CD14-positive monocyte (primary cell): ENCODE results near the gene IRX1. TPM values are rescaled to one million over a fixed set of nuclear protein-coding genes. Genes with fewer than 3 reads are reported as not detected.

Source experiments
- DNase-seq, 3 donors: peaks; one replicate each; pipeline ENCODE4 v3.0.0-alpha.2; 2011 to 2022
- H2AFZ ChIP-seq: 2 replicates; pipeline ENCODE4 v1.6.0; 2012; ENCODE audit warnings: mild to moderate bottlenecking, low read depth, low read length, inconsistent platforms; ENCODE audit not compliant: insufficient read depth, poor library complexity, severe bottlenecking
- H3K27ac ChIP-seq, 2 donors: 1 replicate in 1 of 2; 2 replicates in 1 of 2; pipeline ENCODE4 v1.5.1; 2012 to 2013; ENCODE audit warnings: low read length in 2 of 2, control low read depth in 1 of 2, inconsistent platforms in 1 of 2, low read depth in 1 of 2, mild to moderate bottlenecking in 1 of 2
- H3K27me3 ChIP-seq, 2 donors: one replicate each; pipeline versions ENCODE4 v1.6.0 to v1.6.1; 2011 to 2013; ENCODE audit warnings: low read length in 2 of 2; ENCODE audit not compliant: control insufficient read depth in 2 of 2, insufficient read depth in 2 of 2
- H3K36me3 ChIP-seq, 2 donors: replicated peaks in 1 of 2; 1 replicate in 1 of 2; 2 replicates in 1 of 2; pipeline versions ENCODE4 v1.5.1 to v1.6.1; 2012 to 2013; ENCODE audit warnings: low read length in 2 of 2, control low read depth in 1 of 2, inconsistent platforms in 1 of 2, mild to moderate bottlenecking in 1 of 2; ENCODE audit not compliant: insufficient read depth in 2 of 2, control insufficient read depth in 1 of 2
- H3K4me1 ChIP-seq, 2 donors: 1 replicate in 1 of 2; 2 replicates in 1 of 2; pipeline versions ENCODE4 v1.5.1 to v1.6.1; 2012 to 2013; ENCODE audit warnings: low read length in 2 of 2, control low read depth in 1 of 2, inconsistent platforms in 1 of 2, mild to moderate bottlenecking in 1 of 2, moderate library complexity in 1 of 2; ENCODE audit not compliant: insufficient read depth in 2 of 2, control insufficient read depth in 1 of 2
- H3K4me2 ChIP-seq: replicated peaks from 2 replicates; pipeline ENCODE3; 2012; ENCODE audit warnings: low read length, moderate library complexity, mild to moderate bottlenecking; ENCODE audit not compliant: poor library complexity, severe bottlenecking; ENCODE audit errors: extremely low read depth
- H3K4me3 ChIP-seq, 3 experiments: fragments of 200-600 bp in 1 of 3; sonication (generic) in 1 of 3; replicated peaks in 1 of 3; 1 replicate in 2 of 3; 2 replicates in 1 of 3; pipeline ENCODE4 v1.5.1; 2011 to 2013; ENCODE audit warnings: low read length in 3 of 3, mild to moderate bottlenecking in 3 of 3, control low read depth in 2 of 3, low read depth in 2 of 3, inconsistent platforms in 1 of 3, moderate library complexity in 1 of 3
- H3K79me2 ChIP-seq: 2 replicates; pipeline ENCODE4 v1.6.0; 2012; ENCODE audit warnings: mild to moderate bottlenecking, control low read depth, inconsistent platforms, low read length, moderate library complexity; ENCODE audit not compliant: insufficient read depth
- H3K9ac ChIP-seq: 2 replicates; pipeline ENCODE4 v1.6.0; 2017; ENCODE audit warnings: low read length, mild to moderate bottlenecking; ENCODE audit not compliant: insufficient read depth, poor library complexity, severe bottlenecking
- H3K9me3 ChIP-seq, 2 donors: replicated peaks in 1 of 2; 1 replicate in 1 of 2; 2 replicates in 1 of 2; pipeline versions ENCODE4 v1.5.1 to v1.6.1; 2012 to 2013; ENCODE audit warnings: low read length in 2 of 2, control low read depth in 1 of 2; ENCODE audit not compliant: control insufficient read depth in 1 of 2, insufficient read depth in 1 of 2
- H4K20me1 ChIP-seq: 2 replicates; pipeline ENCODE4 v1.6.0; 2012; ENCODE audit warnings: mild to moderate bottlenecking, low read length, control low read depth, moderate library complexity; ENCODE audit not compliant: insufficient read depth
- H3K27ac Mint-ChIP-seq, 7 donors: one replicate each; pipeline ENCODE4 v1.8.0; 2020; ENCODE audit warnings: mild to moderate bottlenecking in 7 of 7, mixed read lengths in 7 of 7, moderate library complexity in 6 of 7, inconsistent platforms in 2 of 7
- H3K27me3 Mint-ChIP-seq, 3 donors: one replicate each; pipeline ENCODE4 v1.8.0; 2021 to 2022; ENCODE audit warnings: low read depth in 3 of 3, mild to moderate bottlenecking in 3 of 3, mixed read lengths in 3 of 3, moderate library complexity in 3 of 3, inconsistent platforms in 1 of 3
- H3K36me3 Mint-ChIP-seq, 2 donors: one replicate each; pipeline ENCODE4 v1.8.0; 2020; ENCODE audit warnings: mixed read lengths in 2 of 2, inconsistent platforms in 1 of 2, mild to moderate bottlenecking in 1 of 2
- H3K4me1 Mint-ChIP-seq: one replicate; pipeline ENCODE4 v1.8.0; 2020; ENCODE audit warnings: mild to moderate bottlenecking, mixed read lengths
- H3K4me3 Mint-ChIP-seq, 2 donors: one replicate each; pipeline ENCODE4 v1.8.0; 2020; ENCODE audit warnings: mild to moderate bottlenecking in 2 of 2, mixed read lengths in 2 of 2, moderate library complexity in 1 of 2
- H3K9me3 Mint-ChIP-seq, 7 donors: one replicate each; pipeline ENCODE4 v1.8.0; 2020 to 2022; ENCODE audit warnings: mixed read lengths in 7 of 7, mild to moderate bottlenecking in 6 of 7, moderate library complexity in 6 of 7, inconsistent platforms in 2 of 7
- WGBS: methylation state at CpG from one replicate; pipeline ENCODE4 v1.1.5; 2013; ENCODE audit warnings: missing lambda C conversion rate; ENCODE audit not compliant: insufficient coverage; 5-methylcytosine and 5-hydroxymethylcytosine counted together
- intact Hi-C, 2 donors: fragments of 100-400 bp; cut with micrococcal nuclease; formaldehyde crosslinking; loops; one replicate each; pipeline versions ENCODE4 v1.15.0 to v1.15.1; 2023
- polyA plus RNA-seq, 3 donors: library from polyadenylated mRNA; depleted of rRNA in 1 of 3; unstranded in 2 of 3; stranded (reverse) in 1 of 3; fragments of 300-500 nt in 2 of 3; fragments of >200 nt in 1 of 3; fragmentation: Illumina TruSeq in 2 of 3; gene quantifications; 1 replicate in 2 of 3; 2 replicates in 1 of 3; pipeline ENCODE4 v1.2.3, GENCODE V29; 2012 to 2021
- TF ChIP-seq, protein P1 (sequence below): fragments of 200-600 bp; IDR thresholded peaks from one replicate; pipeline ENCODE4 v1.8.0; 2022; ENCODE audit warnings: antibody characterized with exemption, mild to moderate bottlenecking

IRX1 gene
- polyA plus RNA-seq, 3 donors, result not detected

DNA sequence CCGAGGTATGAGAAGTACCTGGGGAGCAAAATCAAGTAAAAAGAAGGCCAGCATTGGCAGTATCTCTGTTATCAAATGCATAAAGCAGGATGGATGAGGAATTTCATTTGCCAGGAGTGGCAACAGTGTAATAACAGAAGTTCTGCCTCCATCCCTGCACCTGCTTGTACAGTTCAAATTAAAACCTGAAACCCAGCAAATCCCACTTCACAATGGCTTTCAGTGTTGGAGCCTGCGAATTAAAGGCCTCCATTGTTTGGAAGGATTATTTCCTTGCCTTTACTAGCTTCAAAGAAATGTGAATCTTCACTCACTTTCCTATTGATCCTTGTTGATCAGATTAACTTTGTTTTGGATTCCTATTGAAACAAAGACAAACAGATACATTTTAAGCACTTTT, 31.5 kb upstream of the IRX1 start:
- H3K27ac Mint-ChIP-seq, result no peak overlapping the region
- no peaks in the 10 kb centered on the region for H4K20me1 ChIP-seq
- H3K4me1 Mint-ChIP-seq, result no peaks in the 10 kb centered on the region
- no peaks in the 10 kb centered on the region for H3K79me2 ChIP-seq
- DNase-seq, result no peak
- WGBS, result no CpG with 5 or more reads among the region's 2 CpGs
- H3K4me1 ChIP-seq, result no peaks in the 10 kb centered on the region
- H3K36me3 Mint-ChIP-seq, result no peaks in the 10 kb centered on the region
- peaks cover 0 to 19% (median 4%) of the 10 kb centered on the region in 7 donors for H3K9me3 Mint-ChIP-seq
- H3K4me2 ChIP-seq, result no peak overlapping the region
- no peak overlapping the region for H3K4me3 ChIP-seq
- no peaks in the 10 kb centered on the region for H3K36me3 ChIP-seq
- TF ChIP-seq, protein P1, sequence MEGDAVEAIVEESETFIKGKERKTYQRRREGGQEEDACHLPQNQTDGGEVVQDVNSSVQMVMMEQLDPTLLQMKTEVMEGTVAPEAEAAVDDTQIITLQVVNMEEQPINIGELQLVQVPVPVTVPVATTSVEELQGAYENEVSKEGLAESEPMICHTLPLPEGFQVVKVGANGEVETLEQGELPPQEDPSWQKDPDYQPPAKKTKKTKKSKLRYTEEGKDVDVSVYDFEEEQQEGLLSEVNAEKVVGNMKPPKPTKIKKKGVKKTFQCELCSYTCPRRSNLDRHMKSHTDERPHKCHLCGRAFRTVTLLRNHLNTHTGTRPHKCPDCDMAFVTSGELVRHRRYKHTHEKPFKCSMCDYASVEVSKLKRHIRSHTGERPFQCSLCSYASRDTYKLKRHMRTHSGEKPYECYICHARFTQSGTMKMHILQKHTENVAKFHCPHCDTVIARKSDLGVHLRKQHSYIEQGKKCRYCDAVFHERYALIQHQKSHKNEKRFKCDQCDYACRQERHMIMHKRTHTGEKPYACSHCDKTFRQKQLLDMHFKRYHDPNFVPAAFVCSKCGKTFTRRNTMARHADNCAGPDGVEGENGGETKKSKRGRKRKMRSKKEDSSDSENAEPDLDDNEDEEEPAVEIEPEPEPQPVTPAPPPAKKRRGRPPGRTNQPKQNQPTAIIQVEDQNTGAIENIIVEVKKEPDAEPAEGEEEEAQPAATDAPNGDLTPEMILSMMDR, result no peak
- H2AFZ ChIP-seq, result no peak overlapping the region
- peaks cover 0 to 6% of the 10 kb centered on the region in 2 donors for H3K9me3 ChIP-seq
- H3K27me3 Mint-ChIP-seq, result peaks cover 0 to 3% (median 2%) of the 10 kb centered on the region in 3 donors
- no peaks in the 10 kb centered on the region for H3K27me3 ChIP-seq
- no peak overlapping the region for H3K27ac ChIP-seq
- no peak overlapping the region for H3K9ac ChIP-seq
- no peak overlapping the region for H3K4me3 Mint-ChIP-seq
- intact Hi-C loops, result no loop called here

DNA sequence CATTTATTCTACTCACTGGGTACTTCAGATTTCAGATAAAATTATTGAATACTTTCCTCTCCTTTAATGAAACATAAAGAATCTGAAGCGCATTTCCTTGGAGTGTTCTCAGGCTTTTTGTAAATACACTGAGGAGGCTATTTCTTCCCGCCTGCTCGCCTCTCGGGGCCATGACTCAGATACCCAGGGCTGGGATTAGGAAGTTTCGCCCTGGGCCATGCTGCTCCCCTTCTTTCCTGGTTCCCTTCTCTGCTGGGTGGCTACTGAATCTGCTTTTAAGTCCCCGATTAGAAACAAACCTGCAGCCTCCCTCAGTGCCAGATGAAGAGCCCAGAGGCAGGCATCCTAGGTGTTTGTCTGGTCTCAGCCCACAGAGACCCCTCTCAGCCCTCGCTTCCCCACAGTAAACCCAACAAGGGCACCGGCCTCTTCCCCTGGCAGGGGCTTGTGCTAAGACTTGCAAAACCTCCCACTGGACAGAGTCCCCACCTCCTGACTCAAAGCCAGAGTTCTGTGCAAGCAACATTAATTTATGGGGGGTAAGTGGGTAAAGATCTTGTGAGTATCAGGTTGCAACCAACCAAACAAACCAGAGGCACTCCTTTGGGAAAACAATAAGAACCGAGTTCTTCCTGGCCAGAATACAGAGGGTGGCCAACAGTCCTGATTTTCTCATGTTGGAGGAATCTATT, 30.7 kb upstream of the IRX1 start:
- no peak overlapping the region for H3K4me2 ChIP-seq
- no peak overlapping the region for H3K27ac ChIP-seq
- no peak overlapping the region for H3K9ac ChIP-seq
- no peak overlapping the region for H3K4me3 ChIP-seq
- no peaks in the 10 kb centered on the region for H3K4me1 ChIP-seq
- Mint-ChIP-seq H3K27me3 (peaks cover 0 to 8% (median 3%) of the 10 kb centered on the region in 3 donors), H3K4me1 (no peaks in the 10 kb centered on the region), H3K4me3 (no peak overlapping the region), H3K27ac (no peak overlapping the region), H3K9me3 (peaks cover 0 to 19% (median 4%) of the 10 kb centered on the region in 7 donors), H3K36me3 (no peaks in the 10 kb centered on the region)
- H3K36me3 ChIP-seq, result no peaks in the 10 kb centered on the region
- no peaks in the 10 kb centered on the region for H3K27me3 ChIP-seq
- TF ChIP-seq, protein P1, result no peak
- WGBS, result 79% methylated on average over 6 of the region's 9 CpGs
- peaks cover 0 to 6% of the 10 kb centered on the region in 2 donors for H3K9me3 ChIP-seq
- no peak for DNase-seq
- intact Hi-C loops, result no loop called here
- no peaks in the 10 kb centered on the region for H3K79me2 ChIP-seq
- no peak overlapping the region for H2AFZ ChIP-seq
- H4K20me1 ChIP-seq, result no peaks in the 10 kb centered on the region
